SK-N-SH treated with all-trans-retinoic acid at 6 μM for 48 hours (cell line): Measurements from ENCODE around the gene ASAP2.

Source experiments
- ARNTL ChIP-seq: fragments of 450-650 bp; formaldehyde crosslinking; IDR thresholded peaks from 2 replicates; pipeline ENCODE4 v1.5.0; 2020; ENCODE audit warnings: low read depth, mild to moderate bottlenecking, moderate library complexity, borderline replicate concordance
- BACH2 ChIP-seq: fragments of 250-450 bp; sonication (Bioruptor Pico); IDR thresholded peaks from 2 replicates; pipeline ENCODE4 v1.9.0; 2021; ENCODE audit warnings: mild to moderate bottlenecking, borderline replicate concordance
- CREB5 ChIP-seq: fragments of 250-450 bp; sonication (Bioruptor Pico); IDR thresholded peaks from 2 replicates; pipeline ENCODE4 v1.5.1; 2020; ENCODE audit warnings: low read depth, mild to moderate bottlenecking, moderate library complexity
- GLIS3 ChIP-seq: fragments of 250-450 bp; sonication (Bioruptor Pico); IDR thresholded peaks from 2 replicates; pipeline ENCODE4 v1.5.0; 2020; ENCODE audit warnings: mild to moderate bottlenecking, moderate library complexity
- PATZ1 ChIP-seq: fragments of 250-450 bp; sonication (Bioruptor Pico); IDR thresholded peaks from 2 replicates; pipeline ENCODE4 v1.8.0; 2020; ENCODE audit warnings: mild to moderate bottlenecking, moderate library complexity, borderline replicate concordance
- RARB ChIP-seq: fragments of 250-450 bp; sonication (Bioruptor Pico); IDR thresholded peaks from 2 replicates; pipeline ENCODE4 v1.8.0; 2021; ENCODE audit warnings: mild to moderate bottlenecking, moderate library complexity
- ZC3H10 ChIP-seq: fragments of 250-450 bp; sonication (Bioruptor Pico); IDR thresholded peaks from 2 replicates; pipeline ENCODE4 v1.5.1; 2021; ENCODE audit warnings: mild to moderate bottlenecking, moderate library complexity
- ZFP3 ChIP-seq: fragments of 250-450 bp; sonication (Bioruptor Pico); IDR thresholded peaks from 2 replicates; pipeline ENCODE4 v1.5.0; 2020; ENCODE audit warnings: mild to moderate bottlenecking, moderate library complexity
- ZFP30 ChIP-seq: fragments of 450-650 bp; formaldehyde crosslinking; IDR thresholded peaks from 2 replicates; pipeline ENCODE4 v1.5.0; 2022; ENCODE audit warnings: mild to moderate bottlenecking, moderate library complexity
- ZNF70 ChIP-seq: fragments of 450-650 bp; formaldehyde crosslinking; IDR thresholded peaks from 2 replicates; pipeline ENCODE4 v1.5.0; 2020; ENCODE audit warnings: mild to moderate bottlenecking, moderate library complexity
- ZNF8 ChIP-seq: fragments of 450-650 bp; formaldehyde crosslinking; IDR thresholded peaks from 2 replicates; pipeline ENCODE4 v1.5.0; 2020; ENCODE audit warnings: mild to moderate bottlenecking, moderate library complexity

- no peak for TF ChIP-seq RARB
- no peak for TF ChIP-seq ZFP30 (CRISPR knock-in tag)
- no peak for TF ChIP-seq ZNF8 (CRISPR knock-in tag)
- no peak for TF ChIP-seq ZC3H10 (CRISPR knock-in tag)
- no peak for TF ChIP-seq CREB5 (CRISPR knock-in tag)
- TF ChIP-seq ARNTL, result no peak
- no peak for TF ChIP-seq PATZ1 (CRISPR knock-in tag)
- no peak for TF ChIP-seq BACH2
- no peak for TF ChIP-seq ZNF70 (CRISPR knock-in tag)
- no peak for TF ChIP-seq ZFP3
- TF ChIP-seq GLIS3 (CRISPR knock-in tag), result no peak
These were observed 37.1 kb upstream of the ASAP2 start for GRCh38 chr2:9169349-9170107.
